ENCODE measurements around the gene KCNQ5.

- TF ChIP-seq CTCF (IDR thresholded peaks at IDR 0.05) (no peak), POLR2AphosphoS5 (IDR thresholded peaks at IDR 0.05) (no peak)
These were observed 466.4 kb downstream of the KCNQ5 start for GRCh38 chr6:73088138-73088813.
